Urinary bladder (tissue), 2 donors: ENCODE measurements around the gene OS9. TPM values are rescaled to one million over a fixed set of nuclear protein-coding genes. Genes with fewer than 3 reads are reported as not detected.

ENCODE experiments used
- polyA plus RNA-seq: library from polyadenylated mRNA; stranded (reverse); fragments of 200-250 nt; gene quantifications from one replicate; pipeline ENCODE4 v1.2.3, GENCODE V29; 2013
- total RNA-seq: library from RNA; depleted of rRNA; stranded (reverse); fragments of >200 nt; gene quantifications from one replicate; pipeline ENCODE4 v1.2.3, GENCODE V29; 2014
- donor health status: healthy.

The OS9 gene
- total and polyA plus RNA-seq, 2 donors: 137 to 257 TPM

Other genes with a start within 250 kb of the OS9 start
- not detected for gene INHBE, start 238.8 kb upstream of the OS9 start, total RNA-seq
- gene INHBE, start 238.8 kb upstream of the OS9 start, polyA plus RNA-seq: 0.09 TPM
- 11.5 TPM for gene GLI1, start 234.3 kb upstream of the OS9 start, total RNA-seq
- 11.5 TPM for gene GLI1, start 234.3 kb upstream of the OS9 start, polyA plus RNA-seq
- 2.9 TPM for gene ARHGAP9, start 214.3 kb upstream of the OS9 start, total RNA-seq
- gene ARHGAP9, start 214.3 kb upstream of the OS9 start, polyA plus RNA-seq: 5.2 TPM
- 55.1 TPM for gene MARS1, start 206.1 kb upstream of the OS9 start, total RNA-seq
- 59.9 TPM for gene MARS1, start 206.1 kb upstream of the OS9 start, polyA plus RNA-seq
- 15.4 TPM for gene DDIT3, start 173.6 kb upstream of the OS9 start, total RNA-seq
- 58.0 TPM for gene DDIT3, start 173.6 kb upstream of the OS9 start, polyA plus RNA-seq
- 9.6 TPM for gene MBD6, start 171.3 kb upstream of the OS9 start, total RNA-seq
- gene MBD6, start 171.3 kb upstream of the OS9 start, polyA plus RNA-seq: 31.1 TPM
- 70.8 TPM for gene DCTN2, start 146.9 kb upstream of the OS9 start, total RNA-seq
- gene DCTN2, start 146.9 kb upstream of the OS9 start, polyA plus RNA-seq: 195 TPM
- 1.5 TPM for gene KIF5A, start 144.1 kb upstream of the OS9 start, total RNA-seq
- gene KIF5A, start 144.1 kb upstream of the OS9 start, polyA plus RNA-seq: 1.3 TPM
- 9.5 TPM for gene PIP4K2C, start 102.9 kb upstream of the OS9 start, total RNA-seq
- 26.8 TPM for gene PIP4K2C, start 102.9 kb upstream of the OS9 start, polyA plus RNA-seq
- 29.8 TPM for gene DTX3, start 89.3 kb upstream of the OS9 start, total RNA-seq
- 64.3 TPM for gene DTX3, start 89.3 kb upstream of the OS9 start, polyA plus RNA-seq
- gene ARHGEF25, start 82.7 kb upstream of the OS9 start, total RNA-seq: 64.1 TPM
- gene ARHGEF25, start 82.7 kb upstream of the OS9 start, polyA plus RNA-seq: 158 TPM
- 3.6 TPM for gene B4GALNT1, start 60.9 kb upstream of the OS9 start, total RNA-seq
- 2.7 TPM for gene B4GALNT1, start 60.9 kb upstream of the OS9 start, polyA plus RNA-seq
- 1.4 TPM for gene AGAP2, start 44.6 kb downstream of the OS9 start, total RNA-seq
- 1.8 TPM for gene AGAP2, start 44.6 kb downstream of the OS9 start, polyA plus RNA-seq
- 42.1 TPM for gene TSPAN31, start 50.9 kb downstream of the OS9 start, total RNA-seq
- gene TSPAN31, start 50.9 kb downstream of the OS9 start, polyA plus RNA-seq: 48.6 TPM
- 71.7 TPM for gene CDK4, start 58.2 kb downstream of the OS9 start, total RNA-seq
- 89.9 TPM for gene CDK4, start 58.2 kb downstream of the OS9 start, polyA plus RNA-seq
- 4.0 TPM for gene MARCHF9, start 61.0 kb downstream of the OS9 start, total RNA-seq
- 12.2 TPM for gene MARCHF9, start 61.0 kb downstream of the OS9 start, polyA plus RNA-seq
- gene CYP27B1, start 72.9 kb downstream of the OS9 start, total RNA-seq: 0.16 TPM
- 0.57 TPM for gene CYP27B1, start 72.9 kb downstream of the OS9 start, polyA plus RNA-seq
- 4.9 TPM for gene METTL1, start 78.0 kb downstream of the OS9 start, total RNA-seq
- gene METTL1, start 78.0 kb downstream of the OS9 start, polyA plus RNA-seq: 16.1 TPM
- gene EEF1AKMT3, start 78.5 kb downstream of the OS9 start, total RNA-seq: 11.9 TPM
- gene EEF1AKMT3, start 78.5 kb downstream of the OS9 start, polyA plus RNA-seq: 9.7 TPM
- gene TSFM, start 88.7 kb downstream of the OS9 start, total RNA-seq: 15.9 TPM
- gene TSFM, start 88.7 kb downstream of the OS9 start, polyA plus RNA-seq: 36.3 TPM
- gene AVIL, start 124.6 kb downstream of the OS9 start, total RNA-seq: 6.1 TPM
- 2.7 TPM for gene AVIL, start 124.6 kb downstream of the OS9 start, polyA plus RNA-seq
- 80.2 TPM for gene CTDSP2, start 152.6 kb downstream of the OS9 start, total RNA-seq
- 145 TPM for gene CTDSP2, start 152.6 kb downstream of the OS9 start, polyA plus RNA-seq
- gene ATP23, start 247.4 kb downstream of the OS9 start, total RNA-seq: 8.8 TPM
- 16.1 TPM for gene ATP23, start 247.4 kb downstream of the OS9 start, polyA plus RNA-seq